GM21526 (cell line): ENCODE results near the gene S100A8.
"Not testable (repeated sequence)": the region's sequence is repeated elsewhere in the genome, so short reads cannot be mapped to it uniquely, and the experiment has no call there.

Experiments
- ATAC-seq: cut with Tn5 transposase; IDR thresholded peaks from one replicate; pipeline ENCODE4 v1.9.1; 2021; ENCODE audit warnings: moderate library complexity; ENCODE audit not compliant: unreplicated experiment, low FRiP score

The S100A8 gene

GRCh38 chr1:153417136-153417888 lies 26.4 kb upstream of the S100A8 start:
- ATAC-seq: no peak

- no peak for ATAC-seq
These were observed 25.1 kb upstream of the S100A8 start, which contains the start of gene S100A7A for GRCh38 chr1:153415850-153416570. S100A7A (plus strand) TSS chr1:153416520; CDS start chr1:153418083, 1,563 bp downstream.

- ATAC-seq: not testable (repeated sequence)
These were observed 23.1 kb upstream of the S100A8 start for GRCh38 chr1:153413961-153414360.

GRCh38 chr1:153407274-153407673 lies 16.4 kb upstream of the S100A8 start:
- not testable (repeated sequence) for ATAC-seq

- not testable (repeated sequence) for ATAC-seq
These were observed 15.1 kb upstream of the S100A8 start for GRCh38 chr1:153405825-153406599.

GRCh38 chr1:153404768-153405167 lies 13.9 kb upstream of the S100A8 start:
- ATAC-seq: no peak

- no peak for ATAC-seq
These were observed 13.3 kb upstream of the S100A8 start for GRCh38 chr1:153404086-153404635.

- no peak for ATAC-seq
These were observed 12.7 kb upstream of the S100A8 start for GRCh38 chr1:153403421-153404085.

- no peak for ATAC-seq
These were observed 11.4 kb upstream of the S100A8 start for GRCh38 chr1:153402226-153402625.

- ATAC-seq: no peak
These were observed 10.6 kb upstream of the S100A8 start for GRCh38 chr1:153401461-153401860.

GRCh38 chr1:153400244-153400643 lies 9.4 kb upstream of the S100A8 start:
- ATAC-seq: no peak

GRCh38 chr1:153399401-153400055 lies 8.7 kb upstream of the S100A8 start:
- no peak for ATAC-seq

- no peak for ATAC-seq
These were observed 7.2 kb upstream of the S100A8 start for GRCh38 chr1:153397924-153398651.

GRCh38 chr1:153397051-153397923 lies 6.4 kb upstream of the S100A8 start:
- ATAC-seq: no peak

GRCh38 chr1:153396461-153396860 lies 5.6 kb upstream of the S100A8 start:
- ATAC-seq: no peak

GRCh38 chr1:153395776-153396175 lies 4.9 kb upstream of the S100A8 start:
- ATAC-seq: no peak

GRCh38 chr1:153395136-153395685 lies 4.3 kb upstream of the S100A8 start:
- no peak for ATAC-seq

- ATAC-seq: no peak
These were observed 3.5 kb upstream of the S100A8 start for GRCh38 chr1:153394391-153394790.
